Activated CD8-positive, alpha-beta T cell treated with anti-CD3 and anti-CD28 coated beads for 36 hours (primary cell): Measurements from ENCODE around the gene IFNA13. TPM values are rescaled to one million over a fixed set of nuclear protein-coding genes. Genes with fewer than 3 reads are reported as not detected.

Experiments used
- ATAC-seq: fragments of 200-7000 bp; cut with Tn5 transposase; one replicate; pipeline ENCODE4 v1.10.0; 2021; ENCODE audit warnings: mild to moderate bottlenecking, moderate library complexity
- CTCF ChIA-PET: fragments of 350-600 bp; sonication (Branson Sonifier 250); formaldehyde crosslinking; loops from one replicate; lab custom pipeline; 2021; ENCODE audit warnings: antibody characterized with exemption; lab: Charles Lee
- POLR2A ChIA-PET: fragments of 350-600 bp; sonication (Branson Sonifier 250); formaldehyde crosslinking; loops from one replicate; lab custom pipeline; 2021; ENCODE audit warnings: antibody characterized with exemption; lab: Charles Lee
- DNase-seq: peaks from one replicate; pipeline ENCODE4 v3.0.0-alpha.2; 2020
- H3K27ac Mint-ChIP-seq: one replicate; pipeline ENCODE4 v1.8.0; 2021; ENCODE audit warnings: mild to moderate bottlenecking, mixed read lengths
- H3K27me3 Mint-ChIP-seq: one replicate; pipeline ENCODE4 v1.8.0; 2021; ENCODE audit warnings: mixed read lengths
- H3K36me3 Mint-ChIP-seq: one replicate; pipeline ENCODE4 v1.8.0; 2021; ENCODE audit warnings: low read depth, mixed read lengths
- H3K4me1 Mint-ChIP-seq: one replicate; pipeline ENCODE4 v1.8.0; 2021; ENCODE audit warnings: low read depth, mixed read lengths
- H3K4me3 Mint-ChIP-seq: one replicate; pipeline ENCODE4 v1.8.0; 2021; ENCODE audit warnings: mild to moderate bottlenecking, moderate library complexity, mixed read lengths
- H3K9me3 Mint-ChIP-seq: one replicate; pipeline ENCODE4 v1.8.0; 2021; ENCODE audit warnings: mixed read lengths
- CTCF ChIP-seq: fragments of 200-600 bp; IDR thresholded peaks from one replicate; pipeline ENCODE4 v1.8.0; 2022; ENCODE audit warnings: antibody characterized with exemption, mild to moderate bottlenecking
- intact Hi-C: fragments of 100-400 bp; cut with micrococcal nuclease; formaldehyde crosslinking; loops from one replicate; pipeline ENCODE4 v1.10.0; 2022
- total RNA-seq, 2 experiments: library from RNA; stranded (reverse); gene quantifications; one replicate each; pipeline ENCODE4 v1.2.3, GENCODE V29; 2021

IFNA13 gene
- total RNA-seq, 2 experiments from 2014 or later: not detected

- no peak for ATAC-seq
- no peak for TF ChIP-seq CTCF
- no peaks in the 10 kb centered on the region for H3K9me3 Mint-ChIP-seq
- ChIA-PET CTCF (no interaction called here), POLR2A (no interaction called here)
- no peak for DNase-seq
- no peak overlapping the region for H3K27ac Mint-ChIP-seq
- peaks cover 15% of the 10 kb centered on the region for H3K4me1 Mint-ChIP-seq
- no peaks in the 10 kb centered on the region for H3K36me3 Mint-ChIP-seq
- no peak overlapping the region for H3K4me3 Mint-ChIP-seq
- intact Hi-C loops: no loop called here
- H3K27me3 Mint-ChIP-seq: peaks cover 14% of the 10 kb centered on the region
Measured at GRCh38 chr9:21362287-21362686, 5.6 kb downstream of the IFNA13 start.

GRCh38 chr9:21357479-21358460, 10.1 kb downstream of the IFNA13 start:
- ATAC-seq (peak; percentile 93), DNase-seq (no peak)
- intact Hi-C loops: no loop called here
- TF ChIP-seq CTCF: no peak
- Mint-ChIP-seq H3K36me3 (peaks cover 8% of the 10 kb centered on the region), H3K4me1 (peaks cover 18% of the 10 kb centered on the region), H3K27ac (peak overlapping the region; percentile 76), H3K4me3 (peak overlapping the region; percentile 52), H3K27me3 (peaks cover 8% of the 10 kb centered on the region), H3K9me3 (peaks cover 6% of the 10 kb centered on the region)
- POLR2A ChIA-PET: interaction anchor here (1.3 kb wide), 1 partner anchor 19 kb away, joined by 4 read pairs; no protein-coding TSS in a partner anchor
- CTCF ChIA-PET: interaction anchor here (0.9 to 2.2 kb wide), 4 partner anchors 32 to 76 kb away, joined by 3 to 10 read pairs (median 6); no protein-coding TSS in a partner anchor

GRCh38 chr9:21350787-21351186, 17.1 kb downstream of the IFNA13 start, which contains the start of gene IFNA6:
TSS of gene IFNA6 (minus strand) at chr9:21350887. CDS start at chr9:21350887, 0 bp downstream.
- POLR2A ChIA-PET: no interaction called here
- Mint-ChIP-seq H3K36me3 (peaks cover 8% of the 10 kb centered on the region), H3K27me3 (peaks cover 22% of the 10 kb centered on the region), H3K9me3 (peaks cover 6% of the 10 kb centered on the region), H3K4me3 (no peak within 1 kb of the TSS), H3K4me1 (no peaks in the 10 kb centered on the region), H3K27ac (no peak within 1 kb of the TSS)
- intact Hi-C loops: no loop called here
- no peak for DNase-seq
- ATAC-seq: no peak
- CTCF ChIA-PET: interaction anchor here (1.0 to 1.3 kb wide), 2 partner anchors 12 to 25 kb away, joined by 3 read pairs; no protein-coding TSS in a partner anchor
- no peak for TF ChIP-seq CTCF

- H3K9me3 Mint-ChIP-seq: no peaks in the 10 kb centered on the region
- H3K4me1 Mint-ChIP-seq: no peaks in the 10 kb centered on the region
- no peak for TF ChIP-seq CTCF
- ATAC-seq (no peak), DNase-seq (no peak)
- POLR2A ChIA-PET: no interaction called here
- H3K36me3 Mint-ChIP-seq: no peaks in the 10 kb centered on the region
- CTCF ChIA-PET: interaction anchor here (1.2 kb wide), 1 partner anchor 90 kb away, joined by 3 read pairs; no protein-coding TSS in a partner anchor
- peaks cover 30% of the 10 kb centered on the region for H3K27me3 Mint-ChIP-seq
- no peak overlapping the region for H3K27ac Mint-ChIP-seq
- intact Hi-C loops: no loop called here
- no peak overlapping the region for H3K4me3 Mint-ChIP-seq
Measured at GRCh38 chr9:21348430-21348970, 19.4 kb downstream of the IFNA13 start.
